IPS-18a (cell line): ENCODE results near the gene MYO1E.

Source experiments
- H3K27ac ChIP-seq: one replicate; pipeline ENCODE4 v1.5.1; 2013; ENCODE audit warnings: low read length
- H3K27me3 ChIP-seq: one replicate; pipeline ENCODE4 v1.6.1; 2013; ENCODE audit warnings: mild to moderate bottlenecking, low read length; ENCODE audit not compliant: control insufficient read depth, insufficient read depth
- H3K36me3 ChIP-seq: one replicate; pipeline ENCODE4 v1.6.1; 2013; ENCODE audit warnings: low read depth, low read length; ENCODE audit not compliant: control insufficient read depth
- H3K4me1 ChIP-seq: one replicate; pipeline ENCODE4 v1.6.1; 2013; ENCODE audit warnings: low read depth, low read length; ENCODE audit not compliant: control insufficient read depth
- H3K4me3 ChIP-seq: one replicate; pipeline ENCODE4 v1.5.1; 2013; ENCODE audit warnings: low read length
- H3K9ac ChIP-seq: one replicate; pipeline ENCODE4 v1.6.1; 2013; ENCODE audit warnings: mild to moderate bottlenecking, low read length, moderate library complexity
- H3K9me3 ChIP-seq: one replicate; pipeline ENCODE4 v1.6.1; 2013; ENCODE audit warnings: low read depth, low read length; ENCODE audit not compliant: control insufficient read depth

Gene MYO1E

DNA sequence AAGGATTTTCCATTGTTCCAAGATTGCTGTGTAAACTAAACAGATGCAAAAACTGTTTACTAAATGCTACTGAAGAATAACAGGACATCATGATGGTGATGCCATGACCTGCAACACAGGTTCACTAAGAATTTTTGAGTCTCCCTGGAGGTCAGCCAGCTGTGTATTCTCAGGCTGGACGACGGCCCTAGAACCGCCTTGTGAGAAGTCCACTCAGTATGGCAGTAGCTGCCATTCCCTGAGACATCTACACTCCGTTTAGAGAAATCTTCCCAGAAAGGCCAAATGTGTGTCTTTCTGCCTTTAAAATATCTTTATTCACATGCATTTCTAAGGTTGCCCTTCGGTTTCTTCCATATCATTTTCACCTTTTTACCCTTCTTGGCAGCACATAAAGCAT, 63.3 kb downstream of the MYO1E start:
- H3K27ac ChIP-seq: no peak overlapping the region
- H3K36me3 ChIP-seq: no peaks in the 10 kb centered on the region
- H3K27me3 ChIP-seq: no peaks in the 10 kb centered on the region
- H3K9me3 ChIP-seq: no peaks in the 10 kb centered on the region
- peaks cover 8% of the 10 kb centered on the region for H3K4me1 ChIP-seq
- H3K4me3 ChIP-seq: no peak overlapping the region
- no peak overlapping the region for H3K9ac ChIP-seq

DNA sequence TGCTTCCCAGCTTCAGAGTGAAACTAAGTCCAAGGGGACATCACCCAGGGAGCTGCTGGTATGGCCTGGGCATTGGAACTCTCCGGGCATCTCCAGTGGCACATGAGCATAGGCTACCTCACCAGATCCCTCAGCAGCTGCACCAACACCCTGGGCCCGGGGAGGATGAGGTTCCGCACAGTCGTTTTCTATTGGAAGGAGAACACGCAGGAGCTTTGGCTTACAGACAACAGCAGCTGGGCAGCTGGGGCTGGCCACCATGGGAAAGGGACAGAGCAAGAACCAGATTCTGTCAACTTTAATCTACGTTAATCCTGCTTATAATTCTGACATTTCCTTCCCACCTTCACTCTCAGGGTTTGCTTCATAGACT, 65.5 kb downstream of the MYO1E start:
- Histone ChIP-seq H3K36me3 (no peaks in the 10 kb centered on the region), H3K9ac (no peak overlapping the region), H3K27ac (no peak overlapping the region), H3K4me1 (peaks cover 9% of the 10 kb centered on the region), H3K9me3 (no peaks in the 10 kb centered on the region), H3K4me3 (no peak overlapping the region), H3K27me3 (no peaks in the 10 kb centered on the region)

DNA sequence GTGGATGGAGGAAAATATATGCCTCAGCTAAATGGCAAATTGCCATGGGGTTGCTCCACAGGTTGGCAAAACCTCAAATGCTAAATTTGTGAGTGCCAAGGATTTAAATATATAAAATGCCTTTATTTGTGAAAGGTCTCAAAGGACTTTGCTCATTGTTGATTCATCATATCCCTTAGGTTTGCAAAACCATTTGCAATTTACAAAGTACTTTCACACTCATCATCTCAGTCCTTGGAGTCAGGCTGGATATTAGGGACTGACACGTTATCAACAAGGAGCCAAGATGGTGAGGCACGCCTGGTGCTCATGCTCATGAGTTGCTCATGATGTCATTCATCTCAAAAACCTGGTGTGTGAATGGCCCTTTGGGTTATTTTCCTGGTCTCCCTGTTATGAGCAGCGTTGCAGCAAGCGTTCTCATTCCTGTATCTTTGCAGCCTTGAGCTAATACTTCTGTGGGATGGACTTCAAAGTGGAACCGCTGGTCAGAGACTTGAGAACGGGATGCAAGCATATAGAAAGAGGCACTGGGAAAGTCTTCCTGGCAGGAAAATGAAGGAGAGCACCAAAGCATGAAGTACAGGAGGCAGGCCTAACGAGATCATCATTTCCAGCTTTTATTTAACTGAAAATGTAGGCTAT, 66.0 kb downstream of the MYO1E start:
- Histone ChIP-seq H3K4me1 (peaks cover 14% of the 10 kb centered on the region), H3K27ac (no peak overlapping the region), H3K27me3 (no peaks in the 10 kb centered on the region), H3K36me3 (no peaks in the 10 kb centered on the region), H3K9ac (no peak overlapping the region), H3K9me3 (no peaks in the 10 kb centered on the region), H3K4me3 (no peak overlapping the region)

DNA sequence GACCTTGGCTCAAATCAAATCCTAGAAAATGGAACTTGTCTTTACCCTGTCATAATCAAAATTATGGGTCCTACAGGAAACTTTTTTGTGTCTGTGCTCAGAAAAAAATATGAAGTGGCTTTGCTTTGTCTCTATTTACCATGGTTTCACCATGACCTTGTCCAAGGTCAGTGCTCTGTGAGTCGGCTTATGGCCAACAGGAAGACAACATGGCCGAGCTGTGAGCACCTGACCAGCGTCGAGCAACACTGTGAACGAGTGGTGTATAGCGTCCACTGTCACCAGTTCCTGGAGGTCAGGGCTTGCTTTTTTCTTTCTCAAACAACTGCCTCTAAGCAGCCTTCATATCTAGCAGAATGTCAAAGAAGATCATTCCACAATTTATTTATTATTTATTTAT, 67.9 kb downstream of the MYO1E start:
- H3K27me3 ChIP-seq: no peaks in the 10 kb centered on the region
- H3K27ac ChIP-seq: no peak overlapping the region
- peaks cover 19% of the 10 kb centered on the region for H3K4me1 ChIP-seq
- H3K9ac ChIP-seq: no peak overlapping the region
- no peaks in the 10 kb centered on the region for H3K9me3 ChIP-seq
- no peak overlapping the region for H3K4me3 ChIP-seq
- no peaks in the 10 kb centered on the region for H3K36me3 ChIP-seq

DNA sequence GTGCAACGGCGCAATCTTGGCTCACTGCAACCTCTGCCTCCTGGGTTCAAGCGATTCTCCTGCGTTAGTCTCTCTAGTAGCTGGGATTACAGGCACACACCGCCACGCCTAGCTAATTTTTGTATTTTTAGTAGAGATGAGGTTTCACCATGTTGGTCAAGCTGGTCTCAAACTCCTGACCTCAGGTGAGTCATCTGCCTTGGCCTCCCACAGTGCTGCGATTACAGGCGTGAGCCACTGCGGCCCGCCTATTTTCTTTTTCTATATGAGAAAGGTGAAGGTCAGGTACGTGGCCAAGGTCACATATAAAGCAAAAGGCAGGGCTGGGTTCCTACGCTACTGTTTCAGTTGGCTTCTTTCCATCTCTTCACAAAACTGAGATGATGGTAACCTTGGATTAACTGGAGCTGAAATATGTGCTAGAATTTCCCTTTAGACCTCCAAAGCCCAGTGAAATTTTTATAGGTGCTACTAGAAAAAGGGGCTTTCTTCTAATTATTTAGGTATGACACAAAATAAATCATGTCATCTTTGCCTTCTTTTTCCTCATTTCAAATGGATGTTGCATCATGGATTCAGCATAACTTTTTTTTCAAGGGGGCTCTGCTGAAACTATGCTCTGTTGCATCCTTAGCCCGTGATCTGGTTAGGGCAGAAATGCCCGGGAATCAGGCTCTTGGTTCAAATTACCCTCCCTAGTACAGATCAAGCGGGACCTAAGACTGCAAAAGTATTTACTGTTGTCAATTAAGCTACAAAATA, 68.5 kb downstream of the MYO1E start:
- Histone ChIP-seq H3K27me3 (no peaks in the 10 kb centered on the region), H3K4me3 (no peak overlapping the region), H3K4me1 (peaks cover 19% of the 10 kb centered on the region), H3K9ac (no peak overlapping the region), H3K9me3 (no peaks in the 10 kb centered on the region), H3K27ac (no peak overlapping the region), H3K36me3 (no peaks in the 10 kb centered on the region)

DNA sequence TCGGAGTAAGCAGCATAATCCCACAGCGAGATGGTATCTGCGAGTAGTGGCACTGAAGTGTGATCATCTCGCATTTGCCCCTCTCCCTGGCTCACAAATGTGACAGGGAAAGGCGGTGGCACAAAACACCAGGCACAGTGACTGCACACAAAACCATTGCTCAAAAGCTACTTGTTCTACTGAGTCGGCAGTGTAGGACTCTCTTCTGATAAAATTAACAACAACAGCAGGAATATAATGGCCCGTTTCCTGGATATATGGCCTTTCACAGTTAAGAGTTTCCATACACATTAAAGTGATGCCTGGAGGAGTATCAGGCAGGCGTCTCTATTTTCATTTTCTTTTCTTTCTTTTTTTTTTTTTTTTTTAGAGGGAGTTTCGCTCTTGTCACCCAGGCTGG, 69.0 kb downstream of the MYO1E start:
- Histone ChIP-seq H3K4me3 (no peak overlapping the region), H3K9ac (no peak overlapping the region), H3K9me3 (no peaks in the 10 kb centered on the region), H3K27me3 (no peaks in the 10 kb centered on the region), H3K36me3 (no peaks in the 10 kb centered on the region), H3K27ac (no peak overlapping the region), H3K4me1 (peaks cover 19% of the 10 kb centered on the region)

DNA sequence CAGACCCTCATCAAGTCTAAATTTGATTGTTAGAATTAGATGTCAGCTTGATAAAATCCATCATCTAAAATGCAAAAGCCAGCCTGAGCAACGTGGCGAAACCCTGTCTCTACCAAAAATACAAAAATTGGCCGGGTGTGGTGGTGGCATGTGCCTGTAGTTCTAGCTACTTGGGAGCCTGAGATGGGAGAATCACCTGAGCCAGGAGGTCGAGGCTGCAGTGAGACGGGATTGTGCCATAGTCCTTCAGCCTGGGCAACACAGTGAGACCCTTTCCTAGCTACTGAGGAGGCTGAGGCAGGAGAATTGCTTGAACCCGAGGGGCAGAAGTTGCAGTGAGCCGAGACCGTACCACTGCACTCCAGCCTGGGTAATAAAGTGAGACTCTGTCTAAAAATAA, 69.5 kb downstream of the MYO1E start:
- H3K9ac ChIP-seq: no peak overlapping the region

DNA sequence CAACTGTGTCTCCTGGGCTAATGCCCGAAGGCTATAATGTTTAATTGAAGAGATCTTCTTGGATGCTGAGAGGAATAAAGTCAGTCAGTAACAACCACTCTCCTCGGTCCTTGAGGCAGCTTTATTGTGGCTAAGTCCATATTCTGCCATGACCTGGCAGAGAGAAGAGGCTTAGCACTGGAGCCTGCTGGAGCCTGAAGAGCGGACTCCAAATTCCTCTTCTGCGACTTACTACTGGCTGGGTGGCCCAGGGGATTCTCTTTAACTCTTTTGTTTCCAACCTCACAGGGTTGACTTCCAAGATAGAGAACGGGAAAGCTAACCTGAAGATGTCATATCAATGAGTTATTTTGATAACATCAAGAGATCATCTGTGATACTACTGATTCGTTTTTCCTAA, 71.1 kb downstream of the MYO1E start:
- Histone ChIP-seq H3K27ac (no peak overlapping the region), H3K4me3 (no peak overlapping the region), H3K27me3 (no peaks in the 10 kb centered on the region), H3K36me3 (no peaks in the 10 kb centered on the region), H3K4me1 (peaks cover 19% of the 10 kb centered on the region), H3K9ac (no peak overlapping the region), H3K9me3 (no peaks in the 10 kb centered on the region)

More for the DNA sequence above, 69.5 kb downstream of the MYO1E start:
- Histone ChIP-seq H3K9me3 (no peaks in the 10 kb centered on the region), H3K4me3 (no peak overlapping the region), H3K27ac (no peak overlapping the region), H3K4me1 (peaks cover 19% of the 10 kb centered on the region), H3K36me3 (no peaks in the 10 kb centered on the region), H3K27me3 (no peaks in the 10 kb centered on the region)

DNA sequence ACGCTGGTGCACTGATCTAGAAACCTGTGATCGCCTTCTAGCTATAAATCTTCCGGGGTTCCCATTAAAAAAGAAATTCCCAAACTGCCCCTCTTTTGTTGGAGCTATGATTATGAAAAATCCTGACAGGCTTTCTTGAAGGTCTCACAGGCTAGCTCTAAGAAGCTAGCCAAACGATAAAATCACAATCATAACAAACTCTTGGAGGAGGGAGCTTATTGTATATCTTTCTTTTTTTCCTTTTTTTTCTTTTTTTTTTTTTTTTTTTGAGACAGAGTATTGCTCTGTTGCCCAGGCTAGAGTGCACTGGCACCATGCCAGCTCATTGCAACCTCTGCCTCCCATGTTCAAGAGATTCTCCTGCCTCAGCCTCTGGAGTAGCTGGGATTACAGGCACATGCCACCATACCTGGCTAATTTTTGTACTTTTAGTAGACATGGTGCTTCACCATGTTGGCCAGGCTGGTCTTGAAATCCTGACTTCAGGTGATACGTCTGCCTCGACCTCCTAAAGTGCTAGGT, 72.0 kb downstream of the MYO1E start:
- no peaks in the 10 kb centered on the region for H3K9me3 ChIP-seq
- no peak overlapping the region for H3K4me3 ChIP-seq
- H3K9ac ChIP-seq: no peak overlapping the region
- no peaks in the 10 kb centered on the region for H3K36me3 ChIP-seq
- H3K27me3 ChIP-seq: no peaks in the 10 kb centered on the region
- H3K4me1 ChIP-seq: peaks cover 24% of the 10 kb centered on the region
- no peak overlapping the region for H3K27ac ChIP-seq

DNA sequence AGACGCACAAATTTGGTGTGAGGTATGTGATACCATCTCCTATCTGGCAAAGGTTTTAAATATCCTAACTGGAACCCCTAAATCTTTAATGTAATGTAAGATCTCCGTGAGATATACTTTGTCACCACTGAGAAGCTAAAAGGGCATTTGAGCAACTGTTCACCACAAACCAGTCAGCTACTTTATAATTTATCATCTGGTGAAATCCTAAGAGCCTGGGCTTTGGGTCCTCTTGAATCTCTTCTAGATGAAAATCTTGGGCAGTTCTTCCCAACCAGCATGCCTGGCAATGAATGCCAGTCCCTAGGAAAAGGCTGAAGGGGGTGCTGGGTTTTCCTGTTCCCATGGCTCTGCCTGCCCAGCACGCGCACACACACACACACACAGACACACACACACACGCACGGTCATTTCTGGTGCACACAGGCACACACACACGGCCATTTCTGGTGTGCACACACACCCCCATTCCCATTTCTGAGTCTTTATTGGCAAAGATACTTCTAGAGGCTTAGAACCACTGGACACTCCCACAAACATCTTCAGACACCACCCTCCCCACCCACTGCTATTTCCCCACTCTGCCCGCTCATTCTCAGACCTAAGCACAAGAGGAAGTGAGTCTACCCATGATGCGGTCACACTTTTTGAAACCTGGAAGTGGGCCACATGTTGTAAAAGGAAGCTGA, 72.6 kb downstream of the MYO1E start:
- H3K27me3 ChIP-seq: no peaks in the 10 kb centered on the region
- H3K36me3 ChIP-seq: no peaks in the 10 kb centered on the region
- no peaks in the 10 kb centered on the region for H3K9me3 ChIP-seq
- no peak overlapping the region for H3K27ac ChIP-seq
- peaks cover 26% of the 10 kb centered on the region for H3K4me1 ChIP-seq
- H3K4me3 ChIP-seq: no peak overlapping the region
- H3K9ac ChIP-seq: no peak overlapping the region

DNA sequence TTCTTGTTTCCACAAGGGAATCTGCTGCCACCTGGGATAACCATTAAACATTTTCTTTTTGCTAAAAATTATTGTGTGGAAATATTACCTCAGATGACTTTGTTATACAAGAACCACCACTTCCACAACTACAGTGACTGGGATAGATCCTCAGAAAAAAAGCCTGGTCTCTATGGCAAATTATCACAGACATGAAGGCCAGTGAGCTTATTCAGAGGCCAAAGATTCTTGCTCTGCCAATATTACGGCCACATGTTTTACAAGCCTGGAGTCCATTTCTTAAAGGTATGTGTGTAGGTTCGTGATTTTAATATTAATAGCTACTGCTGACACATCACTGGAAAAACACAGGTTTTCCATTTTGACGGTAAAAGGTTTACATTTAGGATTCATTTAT, 73.8 kb downstream of the MYO1E start:
- Histone ChIP-seq H3K27ac (no peak overlapping the region), H3K4me3 (no peak overlapping the region), H3K4me1 (peaks cover 17% of the 10 kb centered on the region), H3K27me3 (no peaks in the 10 kb centered on the region), H3K36me3 (no peaks in the 10 kb centered on the region), H3K9me3 (no peaks in the 10 kb centered on the region), H3K9ac (no peak overlapping the region)
